Aorta (tissue), 5 donors: Measurements from ENCODE around the gene RIPOR3. TPM values are rescaled to one million over a fixed set of nuclear protein-coding genes. Genes with fewer than 3 reads are reported as not detected.
"Not testable (repeated sequence)": the region's sequence is repeated elsewhere in the genome, so short reads cannot be mapped to it uniquely, and the experiment has no call there.

Experiments used
- ATAC-seq: fragments of 200-7000 bp; cut with Tn5 transposase; one replicate; pipeline ENCODE4 v1.9.1; 2022; ENCODE audit warnings: moderate library complexity; ENCODE audit not compliant: low FRiP score
- DNase-seq, 2 donors: peaks; one replicate each; pipeline ENCODE4 v3.0.0-alpha.2; 2020
- H3K27ac ChIP-seq, 2 donors: one replicate each; pipeline ENCODE4 v1.5.1; 2013; ENCODE audit warnings: low read length in 2 of 2, mild to moderate bottlenecking in 2 of 2, moderate library complexity in 2 of 2, control low read depth in 1 of 2, inconsistent platforms in 1 of 2, low read depth in 1 of 2
- H3K27me3 ChIP-seq, 2 donors: one replicate each; pipeline ENCODE4 v1.6.1; 2013; ENCODE audit warnings: control low read depth in 1 of 2, low read length in 1 of 2, mild to moderate bottlenecking in 1 of 2, moderate library complexity in 1 of 2; ENCODE audit not compliant: insufficient read depth in 2 of 2, control insufficient read depth in 1 of 2
- H3K36me3 ChIP-seq, 2 donors: one replicate each; pipeline ENCODE4 v1.6.1; 2013; ENCODE audit warnings: control low read depth in 1 of 2, low read length in 1 of 2, mild to moderate bottlenecking in 1 of 2; ENCODE audit not compliant: insufficient read depth in 2 of 2, control insufficient read depth in 1 of 2
- H3K4me1 ChIP-seq, 2 donors: one replicate each; pipeline ENCODE4 v1.6.1; 2013; ENCODE audit warnings: low read length in 2 of 2, control low read depth in 1 of 2, mild to moderate bottlenecking in 1 of 2, moderate library complexity in 1 of 2; ENCODE audit not compliant: insufficient read depth in 2 of 2, control insufficient read depth in 1 of 2
- H3K4me3 ChIP-seq, 2 donors: one replicate each; pipeline ENCODE4 v1.5.1; 2013; ENCODE audit warnings: low read length in 2 of 2, control low read depth in 1 of 2, mild to moderate bottlenecking in 1 of 2
- H3K9me3 ChIP-seq: one replicate; pipeline ENCODE4 v1.6.1; 2013; ENCODE audit warnings: mild to moderate bottlenecking, low read length; ENCODE audit not compliant: control insufficient read depth
- WGBS, 2 donors: extraction: QIAGEN DNeasy Blood & Tissue Kit; methylation state at CpG; one replicate each; pipeline ENCODE4 v1.1.7; 2013; 5-methylcytosine and 5-hydroxymethylcytosine counted together
- intact Hi-C, 2 donors: fragments of 100-400 bp; cut with DNase I; formaldehyde crosslinking; loops; one replicate each; pipeline versions ENCODE4 v1.14.2 to v1.15.0; 2022
- polyA plus RNA-seq, 2 donors: library from polyadenylated mRNA; stranded (reverse); fragments of 200-250 nt; gene quantifications; one replicate each; pipeline ENCODE4 v1.2.3, GENCODE V29; 2013
- total RNA-seq, 2 donors: library from RNA; stranded (reverse); fragmentation: NEBNext Ultra II Directional; extraction: Animal tissue kit (Norgen Biotek cat#: 25700); gene quantifications; one replicate each; pipeline ENCODE4 v1.2.1, GENCODE V29; 2021
- donor health status: healthy with polysubstance abuse.
- donor health status: Bipolar disorder and iron deficiency.
- donor health status: DM: no; HTN: no; CAD: no.
- donor health status: DM: no; HTN: no; CAD: no.
- donor health status: DM: yes; HTN: yes; CAD: no.

RIPOR3 gene
- total and polyA plus RNA-seq, 4 donors: 0.23 to 8.0 (median 2.3) TPM

DNA sequence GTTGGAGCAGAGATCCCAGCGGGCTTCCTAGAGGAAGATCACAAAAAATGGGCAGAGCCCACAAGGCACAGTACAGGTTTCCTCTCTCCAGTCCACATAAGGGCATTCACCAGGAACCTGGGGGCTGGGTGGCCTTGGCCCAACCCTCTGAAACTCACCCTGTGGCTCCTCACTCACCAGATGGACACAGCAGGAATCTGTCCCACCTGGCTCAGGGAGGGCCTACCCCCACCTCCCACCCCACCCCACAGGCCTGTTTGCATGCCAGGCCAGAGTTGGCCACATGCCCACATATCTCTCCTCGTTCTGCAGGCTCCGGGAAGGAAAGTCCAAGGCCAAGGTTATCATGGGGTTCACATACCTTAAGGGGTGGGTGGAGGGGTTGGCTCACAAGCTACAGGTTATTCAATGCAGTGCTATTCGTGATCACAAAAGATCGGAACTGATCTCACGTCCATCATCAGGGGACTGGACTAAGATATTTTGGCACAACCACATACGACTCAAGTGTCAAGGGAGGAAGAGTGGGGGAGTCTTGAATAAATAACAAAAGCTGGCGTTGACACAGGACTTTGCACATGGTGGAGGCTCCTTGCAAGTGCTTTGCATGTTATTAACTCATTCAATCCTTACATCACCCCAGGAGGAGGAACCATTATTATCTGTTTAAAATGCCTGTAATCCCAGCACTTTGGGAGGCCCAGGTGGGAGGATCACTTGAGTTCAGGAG is 13.0 kb downstream of the RIPOR3 start:
- Histone ChIP-seq H3K4me1 (no peaks in the 10 kb centered on the region), H3K27ac (no peak overlapping the region), H3K9me3 (no peaks in the 10 kb centered on the region), H3K27me3 (no peaks in the 10 kb centered on the region), H3K4me3 (no peak overlapping the region), H3K36me3 (no peaks in the 10 kb centered on the region)
- ATAC-seq (no peak), DNase-seq (no peak)
- 38 to 45% methylated on average over 8 of the region's 8 CpGs for WGBS, 2 donors
- intact Hi-C loops: no loop called here

DNA sequence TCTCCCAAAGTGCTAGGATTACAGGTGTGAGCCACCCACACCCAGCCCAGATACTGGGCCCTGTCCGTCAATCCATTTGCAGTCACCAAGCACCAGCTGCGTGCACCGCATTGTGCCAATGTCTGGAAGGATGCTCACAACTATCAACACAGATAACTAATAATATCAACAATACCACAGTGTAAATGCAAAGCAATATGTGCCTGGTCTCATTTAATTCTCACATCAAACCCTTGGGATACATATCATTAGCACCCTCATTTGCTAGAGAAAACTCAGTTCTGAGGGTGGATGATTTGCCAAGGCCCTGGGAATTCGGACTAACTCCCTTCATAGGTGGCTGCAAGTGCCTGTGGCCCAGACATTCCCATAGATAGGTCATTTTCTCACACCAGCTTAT is 14.5 kb downstream of the RIPOR3 start:
- no peak for ATAC-seq
- Histone ChIP-seq H3K27me3 (no peaks in the 10 kb centered on the region), H3K4me1 (no peaks in the 10 kb centered on the region), H3K27ac (no peak overlapping the region), H3K4me3 (no peak overlapping the region), H3K36me3 (no peaks in the 10 kb centered on the region), H3K9me3 (no peaks in the 10 kb centered on the region)
- intact Hi-C loops: no loop called here
- DNase-seq: no peak
- WGBS, 2 donors: 94 to 96% methylated on average over 4 of the region's 4 CpGs

GRCh38 chr20:50676377-50676731 is 15.0 kb downstream of the RIPOR3 start:
- H3K9me3 ChIP-seq, H3K27me3 ChIP-seq, H3K36me3 ChIP-seq, DNase-seq, H3K27ac ChIP-seq, intact Hi-C loops, H3K4me1 ChIP-seq, H3K4me3 ChIP-seq, ATAC-seq: not testable (repeated sequence)
- WGBS, 2 donors: 94 to 96% methylated on average over 3 of the region's 3 CpGs

DNA sequence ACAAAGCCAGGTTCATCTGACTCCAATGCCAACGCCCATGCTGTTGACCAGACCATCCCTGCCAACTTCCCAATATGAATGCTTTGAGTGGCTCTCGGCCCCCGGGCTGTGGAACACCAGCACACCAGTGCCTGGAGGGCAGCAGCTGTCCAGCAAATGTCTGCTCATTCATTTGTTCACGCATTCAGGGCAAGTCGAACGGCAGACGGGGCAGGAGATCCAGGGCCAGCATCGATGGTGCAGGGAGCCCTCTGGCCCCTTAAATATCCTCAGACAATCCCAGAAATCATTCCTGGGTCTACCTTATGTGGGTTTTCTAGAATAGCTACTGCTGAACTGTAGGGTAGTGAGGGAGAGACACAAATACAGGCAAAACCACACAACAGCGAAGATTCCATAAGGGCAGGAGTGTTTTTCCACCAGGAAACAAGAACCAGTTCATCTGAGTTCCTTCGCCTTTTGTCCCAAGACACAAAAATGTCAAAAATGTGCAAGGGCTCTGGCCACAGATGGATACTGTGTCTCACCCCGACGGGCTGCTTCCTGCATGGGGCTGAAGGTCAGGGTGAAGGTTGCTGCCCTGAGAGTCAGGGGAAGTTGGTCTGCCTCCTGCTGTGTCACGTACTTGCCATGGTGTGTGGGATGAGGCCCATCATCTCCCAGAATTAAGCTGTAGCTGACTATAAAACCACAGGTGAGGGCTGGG is 15.5 kb downstream of the RIPOR3 start:
- ATAC-seq: no peak
- no peaks in the 10 kb centered on the region for H3K27me3 ChIP-seq
- no peak overlapping the region for H3K27ac ChIP-seq
- no peaks in the 10 kb centered on the region for H3K9me3 ChIP-seq
- DNase-seq: no peak
- no peaks in the 10 kb centered on the region for H3K4me1 ChIP-seq
- H3K36me3 ChIP-seq: no peaks in the 10 kb centered on the region
- intact Hi-C loops: no loop called here
- WGBS, 2 donors: 66 to 73% methylated on average over 13 of the region's 13 CpGs
- H3K4me3 ChIP-seq: no peak overlapping the region

DNA sequence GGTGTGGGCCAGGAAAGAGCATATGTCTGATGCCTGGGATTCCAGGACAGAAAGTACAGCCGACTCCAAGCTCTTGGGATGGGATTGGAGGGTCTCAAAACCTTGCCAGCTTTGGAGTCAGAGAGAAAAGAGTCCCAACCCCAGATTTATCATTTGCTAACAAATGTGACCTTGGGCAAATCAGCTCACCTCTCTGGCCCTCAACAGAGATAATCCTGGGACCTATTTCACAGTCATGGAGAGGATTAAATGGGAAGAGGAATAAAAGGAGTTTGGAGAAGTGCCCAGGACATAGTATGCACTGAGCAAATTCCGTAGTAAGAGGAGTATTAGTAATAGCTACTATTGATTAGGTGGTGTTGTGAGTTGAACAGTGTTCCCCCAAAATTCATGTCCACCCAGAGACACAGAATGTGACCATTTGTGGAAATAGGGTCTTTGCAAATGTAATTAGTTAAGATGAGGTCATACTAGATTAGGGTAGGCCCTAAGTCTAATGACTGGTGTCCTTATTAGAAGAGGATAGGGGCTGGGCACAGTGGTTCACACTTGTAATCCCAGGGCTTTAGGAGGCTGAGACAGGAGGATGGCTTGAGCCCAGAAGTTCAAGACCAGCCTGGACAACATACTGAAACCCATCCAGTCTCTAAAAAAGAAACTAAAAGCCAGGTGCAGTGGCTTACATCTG is 17.1 kb downstream of the RIPOR3 start:
- intact Hi-C loops: no loop called here
- WGBS, 2 donors: 43 to 56% methylated on average over 2 of the region's 2 CpGs
- no peak overlapping the region for H3K4me3 ChIP-seq
- ATAC-seq (no peak), DNase-seq (no peak)
- H3K9me3 ChIP-seq: no peaks in the 10 kb centered on the region
- no peaks in the 10 kb centered on the region for H3K27me3 ChIP-seq
- H3K36me3 ChIP-seq: no peaks in the 10 kb centered on the region
- no peaks in the 10 kb centered on the region for H3K4me1 ChIP-seq
- no peak overlapping the region for H3K27ac ChIP-seq

DNA sequence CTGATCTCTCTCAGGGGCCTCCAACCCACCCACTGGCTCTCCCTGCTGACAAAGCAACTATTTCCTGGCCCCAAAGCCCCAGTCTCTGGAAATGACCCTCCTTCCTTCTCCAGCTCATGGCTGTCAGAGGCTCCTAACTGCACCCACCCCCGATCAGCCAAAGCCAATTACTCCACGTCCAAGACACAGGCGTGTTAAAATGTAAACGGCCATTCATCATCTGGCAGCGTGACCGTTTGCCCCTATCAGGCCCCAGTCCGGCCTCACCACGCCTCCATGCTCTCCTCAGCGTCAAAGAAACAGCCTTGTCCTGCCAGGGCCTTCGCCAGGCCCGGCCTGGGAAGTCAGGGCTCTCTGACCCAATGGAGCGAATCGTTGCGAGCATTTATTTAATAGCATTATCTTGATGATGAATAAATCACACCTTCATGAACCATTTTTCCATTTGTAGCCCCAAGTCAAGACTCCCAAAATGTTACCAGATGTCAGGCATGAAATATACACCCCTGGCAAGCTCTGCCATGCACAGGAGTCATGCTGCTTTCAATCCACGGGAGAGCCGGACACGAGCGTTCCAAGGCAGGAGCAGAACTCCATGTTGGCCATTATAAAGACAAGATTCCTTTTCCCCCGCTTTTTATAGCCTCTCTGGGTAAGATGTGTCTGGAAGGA is 17.7 kb downstream of the RIPOR3 start:
- 74 to 83% methylated on average over 19 of the region's 19 CpGs for WGBS, 2 donors
- intact Hi-C loops: no loop called here
- no peaks in the 10 kb centered on the region for H3K9me3 ChIP-seq
- ATAC-seq (no peak), DNase-seq (no peak)
- no peaks in the 10 kb centered on the region for H3K4me1 ChIP-seq
- H3K27ac ChIP-seq: no peak overlapping the region
- no peak overlapping the region for H3K4me3 ChIP-seq
- no peaks in the 10 kb centered on the region for H3K27me3 ChIP-seq
- no peaks in the 10 kb centered on the region for H3K36me3 ChIP-seq

DNA sequence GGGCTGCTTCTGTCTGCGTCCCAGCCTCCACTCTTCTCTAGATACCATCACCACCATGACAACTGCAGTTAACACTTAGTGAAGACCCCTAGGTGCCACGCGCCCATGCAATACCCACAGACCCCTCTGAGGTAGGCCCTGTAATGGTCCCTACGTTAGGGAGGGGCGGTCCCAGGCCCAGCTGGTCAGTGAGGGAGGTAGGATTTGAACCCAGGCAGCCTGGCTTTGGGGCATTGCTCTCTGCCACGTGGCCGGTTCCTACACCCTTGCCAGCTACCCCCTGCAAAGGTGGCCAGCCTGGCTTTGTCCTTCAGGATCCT is 18.2 kb downstream of the RIPOR3 start:
- intact Hi-C loops: no loop called here
- H3K4me3 ChIP-seq: no peak overlapping the region
- no peak for ATAC-seq
- 92 to 95% methylated on average over 7 of the region's 7 CpGs for WGBS, 2 donors
- H3K27ac ChIP-seq: no peak overlapping the region
- H3K4me1 ChIP-seq: no peaks in the 10 kb centered on the region
- no peaks in the 10 kb centered on the region for H3K36me3 ChIP-seq
- no peaks in the 10 kb centered on the region for H3K27me3 ChIP-seq
- no peak for DNase-seq
- no peaks in the 10 kb centered on the region for H3K9me3 ChIP-seq

DNA sequence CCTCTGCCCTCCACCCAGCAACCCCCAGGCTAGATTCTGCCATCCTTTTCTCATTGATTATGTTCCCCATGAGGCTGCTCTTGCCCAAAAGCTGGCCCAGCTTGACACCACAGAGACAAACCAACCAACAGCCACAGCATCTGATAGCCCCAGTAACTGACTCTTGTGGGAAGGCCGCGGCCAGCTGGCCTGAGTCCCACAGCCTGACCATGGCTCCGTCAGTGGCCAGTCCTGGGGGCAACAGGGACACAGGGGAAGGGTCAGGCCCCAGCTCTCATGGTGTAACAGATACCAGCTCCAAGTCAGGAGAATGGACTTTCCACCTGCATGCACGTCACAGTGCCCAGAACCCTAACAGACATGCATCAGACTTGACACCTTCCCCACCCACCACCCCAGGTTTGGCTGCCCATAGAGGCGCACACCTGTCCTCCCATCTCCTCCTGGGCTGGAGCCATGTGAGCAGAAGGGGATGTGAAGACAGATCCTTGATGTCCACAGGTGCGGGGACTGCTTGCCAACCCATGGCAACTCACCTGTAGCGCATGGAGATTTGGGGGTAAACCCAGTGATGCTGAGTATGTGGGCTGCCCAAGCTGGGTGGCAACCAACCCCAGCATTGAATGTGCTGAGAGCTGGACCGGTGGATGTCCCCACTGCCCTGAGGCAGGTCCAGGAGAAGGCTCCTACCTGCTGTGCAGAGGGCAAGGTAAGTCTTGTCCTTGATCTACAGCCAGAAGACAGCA is 18.8 kb downstream of the RIPOR3 start:
- H3K4me3 ChIP-seq: no peak overlapping the region
- WGBS, 2 donors: 96 to 97% methylated on average over 8 of the region's 8 CpGs
- intact Hi-C loops: no loop called here
- H3K9me3 ChIP-seq: no peaks in the 10 kb centered on the region
- H3K27ac ChIP-seq: no peak overlapping the region
- no peaks in the 10 kb centered on the region for H3K27me3 ChIP-seq
- ATAC-seq (no peak), DNase-seq (no peak)
- H3K4me1 ChIP-seq: no peaks in the 10 kb centered on the region
- no peaks in the 10 kb centered on the region for H3K36me3 ChIP-seq
